HUES6 (cell line): ENCODE data around the gene CNN2.
A peak's percentile ranks its signal among the peaks of the same experiment; 100 is the strongest.
"Not testable (repeated sequence)": the region's sequence is repeated elsewhere in the genome, so short reads cannot be mapped to it uniquely, and the experiment has no call there.

Experiments
- H3K27ac ChIP-seq: 2 replicates; pipeline ENCODE4 v1.7.0; 2013; ENCODE audit warnings: low read depth, mild to moderate bottlenecking, low read length, inconsistent platforms
- H3K27me3 ChIP-seq: 2 replicates; pipeline ENCODE4 v1.6.1; 2013; ENCODE audit warnings: low read length; ENCODE audit not compliant: control insufficient read depth, insufficient read depth
- H3K36me3 ChIP-seq: 2 replicates; pipeline ENCODE4 v1.6.1; 2013; ENCODE audit warnings: low read length; ENCODE audit not compliant: control insufficient read depth, insufficient read depth
- H3K4me1 ChIP-seq: 2 replicates; pipeline ENCODE4 v1.6.1; 2013; ENCODE audit warnings: low read length; ENCODE audit not compliant: control insufficient read depth, insufficient read depth
- H3K4me3 ChIP-seq: 2 replicates; pipeline ENCODE4 v1.5.1; 2013; ENCODE audit warnings: low read depth, low read length
- H3K9ac ChIP-seq: one replicate; pipeline ENCODE4 v1.6.1; 2013; ENCODE audit warnings: mild to moderate bottlenecking, low read length
- H3K9me3 ChIP-seq: 2 replicates; pipeline ENCODE4 v1.6.1; 2013; ENCODE audit warnings: low read depth, low read length; ENCODE audit not compliant: control insufficient read depth, insufficient read depth

CNN2 gene

DNA sequence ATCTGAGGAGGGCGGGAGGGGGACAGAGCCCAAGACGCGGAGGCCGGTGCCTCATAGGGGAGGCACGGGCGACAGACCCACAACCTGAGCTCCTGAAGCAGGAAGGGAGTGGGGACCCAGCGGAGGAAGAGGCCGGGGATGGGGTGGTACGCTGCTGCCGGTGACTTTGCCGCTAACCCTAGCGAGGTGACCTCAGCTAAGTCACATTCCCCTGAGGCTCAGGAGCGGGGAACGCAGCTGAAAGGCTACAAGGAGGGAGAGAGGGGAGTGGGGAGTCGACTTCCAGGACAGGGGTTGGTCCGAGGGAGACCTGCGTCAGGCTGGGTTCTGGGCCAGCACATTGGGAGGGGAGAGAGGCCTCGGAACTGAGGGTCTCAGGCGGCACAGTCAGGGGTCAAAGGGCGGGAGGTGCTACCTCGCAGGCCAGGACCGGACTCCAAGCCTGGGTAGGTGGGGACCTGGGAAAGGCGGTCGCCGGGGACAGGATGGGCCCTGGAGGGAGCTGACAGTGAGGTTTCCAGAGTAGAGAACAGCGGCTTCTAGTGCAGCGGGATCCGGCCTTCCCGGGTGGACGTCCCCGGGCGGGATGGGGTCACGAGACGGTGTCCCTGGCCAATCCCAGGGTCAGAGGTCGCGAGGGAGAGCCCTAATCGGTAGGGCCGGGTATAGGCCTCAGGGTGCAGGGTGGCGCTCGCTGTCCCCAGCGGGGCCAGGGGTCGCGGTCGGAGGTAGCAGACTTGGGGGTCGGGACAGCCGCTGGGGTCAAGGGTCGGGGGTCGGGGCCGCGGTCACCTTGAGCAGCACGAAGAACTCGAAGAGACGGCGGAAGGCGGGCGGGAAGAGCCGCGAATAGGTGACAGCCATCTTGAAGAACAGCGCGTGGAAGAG lies 6.2 kb upstream of the CNN2 start:
- Histone ChIP-seq H3K4me3 (peak overlapping the region; percentile 95), H3K4me1 (peaks cover 40% of the 10 kb centered on the region), H3K9me3 (no peaks in the 10 kb centered on the region), H3K36me3 (no peaks in the 10 kb centered on the region), H3K27ac (peak overlapping the region; percentile 73), H3K27me3 (no peaks in the 10 kb centered on the region), H3K9ac (peak overlapping the region; percentile 91)

DNA sequence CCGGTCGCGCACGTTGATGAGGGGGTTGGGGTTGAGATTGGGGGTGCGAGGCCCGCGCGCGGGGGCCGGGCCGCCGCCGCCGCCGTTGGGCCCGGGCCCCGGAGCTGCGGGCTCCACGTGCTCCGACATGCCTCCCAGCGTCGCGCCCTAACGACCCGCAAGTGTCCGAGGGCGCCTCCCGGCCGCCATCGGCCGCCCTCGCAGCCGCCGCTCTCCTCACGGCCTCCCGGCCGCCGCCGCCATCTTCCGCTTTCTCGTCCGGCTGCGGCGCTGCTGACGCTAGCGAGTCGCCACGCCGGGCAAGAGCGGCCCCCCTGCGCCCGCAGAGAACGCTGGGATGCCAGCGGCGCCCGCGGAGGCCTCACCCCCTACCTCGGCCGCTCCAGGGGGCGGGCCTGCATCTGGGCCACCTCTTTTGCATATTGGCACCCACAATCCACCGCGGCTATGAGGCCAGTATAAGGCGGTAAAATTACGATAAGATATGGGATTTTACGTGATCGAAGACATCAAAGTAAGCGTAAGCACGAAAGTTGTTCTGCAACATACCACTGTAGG lies 5.5 kb upstream of the CNN2 start, which contains the start of gene TMEM259:
TSS of gene TMEM259 (minus strand) at position 256 of the 558 bp plus-strand sequence. CDS start at position 129, 127 bp downstream.
- Histone ChIP-seq H3K9me3 (no peaks in the 10 kb centered on the region), H3K36me3 (no peaks in the 10 kb centered on the region), H3K27ac (peak within 1 kb of the TSS; percentile 98), H3K27me3 (no peaks in the 10 kb centered on the region), H3K4me3 (peak within 1 kb of the TSS; percentile 95), H3K4me1 (peaks cover 37% of the 10 kb centered on the region), H3K9ac (peak within 1 kb of the TSS; percentile 91)

DNA sequence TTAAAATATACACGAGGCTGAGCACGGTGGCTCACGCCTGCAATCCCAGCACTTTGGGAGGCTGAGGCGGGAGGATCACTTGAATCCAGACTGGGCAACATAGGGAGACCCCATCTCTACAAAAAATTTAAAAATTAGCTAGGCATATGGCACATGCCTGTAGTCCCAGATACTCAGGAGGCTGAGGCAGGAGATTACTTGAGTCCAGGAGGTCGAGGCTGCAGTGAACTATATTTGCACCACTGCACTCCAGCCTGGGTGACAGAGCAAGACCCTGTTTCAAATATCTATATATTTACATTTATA lies 2.6 kb upstream of the CNN2 start:
- not testable (repeated sequence) for H3K27ac ChIP-seq, H3K9me3 ChIP-seq, H3K4me3 ChIP-seq, H3K9ac ChIP-seq, H3K27me3 ChIP-seq, H3K36me3 ChIP-seq
- peaks cover 13% of the 10 kb centered on the region for H3K4me1 ChIP-seq

DNA sequence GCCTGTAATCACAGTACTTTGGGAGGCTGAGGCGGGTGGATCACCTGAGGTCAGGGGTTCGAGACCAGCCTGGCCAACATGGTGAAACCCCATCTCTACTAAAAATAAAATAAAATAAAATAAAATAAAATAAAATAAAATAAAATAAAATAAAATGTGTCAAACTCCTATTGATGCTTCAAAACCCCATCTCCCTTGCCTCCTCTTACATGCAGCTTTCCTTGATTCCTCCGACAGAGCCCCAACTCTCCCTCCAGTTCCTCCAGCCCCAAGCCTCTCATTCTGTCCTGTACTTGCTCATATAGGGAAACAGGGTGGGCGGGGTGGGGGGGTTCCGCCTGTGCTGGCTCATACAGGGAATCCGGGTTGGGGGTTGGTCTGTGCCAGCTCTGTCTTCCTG lies 1.3 kb upstream of the CNN2 start:
- H3K4me3 ChIP-seq, H3K4me1 ChIP-seq, H3K36me3 ChIP-seq, H3K9ac ChIP-seq, H3K27ac ChIP-seq, H3K27me3 ChIP-seq, H3K9me3 ChIP-seq: not testable (repeated sequence)

DNA sequence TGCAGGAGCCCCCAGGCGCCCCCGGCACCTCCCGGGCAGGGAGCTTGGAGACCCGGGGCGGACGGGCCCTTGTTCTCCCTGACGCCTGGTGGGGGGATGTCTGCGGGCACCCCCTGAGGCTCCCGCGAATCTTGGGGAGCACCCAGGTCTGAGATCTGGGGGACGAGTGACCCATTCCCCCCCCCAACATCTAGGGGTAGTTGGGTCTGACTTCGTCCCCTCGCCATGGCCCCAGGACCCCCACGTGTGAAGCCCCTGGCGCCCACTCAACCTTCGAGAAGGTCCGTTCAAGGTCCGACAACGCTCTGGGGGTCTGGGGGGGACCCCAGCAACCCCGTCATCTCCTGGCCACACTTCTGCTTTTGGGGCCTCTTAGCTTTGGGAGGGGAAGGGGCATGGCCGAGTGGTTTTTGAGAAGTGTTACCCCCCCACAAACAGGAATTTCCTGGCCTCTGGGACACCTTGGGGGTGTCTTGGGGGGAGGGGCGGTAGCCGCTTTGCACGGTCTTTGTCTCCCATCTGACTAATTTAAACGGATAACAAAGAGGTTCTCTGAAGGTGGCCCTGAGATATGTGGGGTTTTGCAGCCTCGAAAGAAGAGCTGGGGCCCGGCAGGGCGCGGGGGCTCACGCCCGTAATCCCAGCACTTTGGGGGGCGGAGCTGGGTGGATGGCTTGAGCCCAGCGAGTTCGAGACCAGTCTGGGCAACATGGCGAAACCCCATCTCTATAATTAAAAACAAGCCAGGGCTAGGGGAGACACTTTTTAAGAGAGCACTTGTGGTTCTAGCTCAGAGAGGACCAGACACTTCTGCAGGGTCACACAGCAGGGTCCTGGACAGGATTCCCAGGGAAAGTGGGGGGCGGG lies 608 bp downstream of the CNN2 start:
- Histone ChIP-seq H3K9me3 (no peaks in the 10 kb centered on the region), H3K9ac (peak overlapping the region; percentile 100), H3K4me1 (peaks cover 3% of the 10 kb centered on the region; the same call in 1 of the 2 replicates), H3K36me3 (peaks cover 19% of the 10 kb centered on the region), H3K4me3 (peak overlapping the region; percentile 99), H3K27ac (peak overlapping the region; percentile 100), H3K27me3 (no peaks in the 10 kb centered on the region)

DNA sequence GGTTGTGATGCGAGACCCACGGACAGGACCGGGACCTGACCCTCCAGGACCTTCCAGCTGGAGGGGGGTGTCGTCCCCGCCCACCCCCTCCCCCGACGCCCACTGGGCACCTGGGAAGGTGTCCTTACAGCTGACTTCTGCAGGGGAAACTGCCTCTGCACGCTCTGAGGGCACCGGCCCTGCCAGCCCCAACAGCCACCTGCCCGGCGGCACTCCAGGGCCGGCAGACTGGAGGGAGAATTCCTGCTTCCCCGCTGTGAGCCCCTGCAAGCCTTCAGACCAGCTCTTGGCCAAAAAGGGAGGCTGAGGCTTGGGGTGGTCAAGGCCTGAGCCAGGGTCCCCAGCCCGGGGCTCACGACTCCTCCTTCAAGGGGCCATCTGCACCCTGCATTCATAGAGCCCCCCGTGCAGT lies 1.2 kb downstream of the CNN2 start:
- Histone ChIP-seq H3K4me1 (peaks cover 3% of the 10 kb centered on the region; the same call in 1 of the 2 replicates), H3K9ac (peak overlapping the region; percentile 100), H3K27me3 (no peaks in the 10 kb centered on the region), H3K4me3 (peak overlapping the region; percentile 99), H3K27ac (peak overlapping the region; percentile 100; the same call in 1 of the 2 replicates), H3K9me3 (no peaks in the 10 kb centered on the region), H3K36me3 (peaks cover 25% of the 10 kb centered on the region)

DNA sequence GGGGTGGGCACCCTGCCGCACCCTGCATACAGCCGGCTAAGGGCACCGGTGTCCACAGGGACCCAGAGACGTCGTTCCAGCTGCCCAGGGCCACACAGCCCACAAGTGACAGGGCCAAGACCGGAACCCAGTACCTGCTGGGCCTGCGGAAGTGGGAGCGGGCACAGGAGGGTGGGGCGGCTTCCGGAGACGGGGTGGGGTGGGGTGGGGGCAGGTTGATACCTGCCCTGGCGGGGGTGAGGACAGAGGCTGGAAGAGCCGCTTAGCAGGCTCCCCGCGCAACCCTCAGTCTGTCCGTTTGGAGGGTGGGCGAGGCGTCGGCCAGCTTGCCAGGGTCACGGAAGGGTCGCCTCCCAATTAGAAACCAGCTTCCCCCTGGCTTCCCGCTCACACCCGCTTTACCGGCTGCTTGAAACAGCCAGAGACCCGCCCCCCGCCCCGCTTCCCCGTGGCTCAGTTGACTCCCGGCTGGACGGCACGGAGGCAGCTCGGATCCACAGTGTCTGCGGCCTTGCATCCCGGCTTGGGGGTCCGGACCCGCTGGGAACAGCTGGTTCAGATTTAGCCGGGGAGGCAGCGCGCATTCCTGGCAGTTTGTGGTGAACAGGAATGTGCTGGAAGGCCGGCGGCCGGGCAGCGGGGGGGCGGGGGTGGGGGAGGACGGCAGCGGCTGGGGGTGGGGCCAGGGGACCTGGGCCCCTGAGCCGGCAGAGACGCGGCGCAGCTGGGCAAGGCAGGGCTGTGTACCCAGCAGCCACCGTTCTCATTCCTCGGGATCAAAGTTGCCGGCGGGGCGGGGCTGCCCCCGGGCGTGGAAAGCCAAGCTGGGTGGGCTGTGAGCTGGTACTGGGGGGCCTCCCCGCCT lies 1.9 kb downstream of the CNN2 start:
- H3K4me1 ChIP-seq: peaks cover 3% of the 10 kb centered on the region; the same call in 1 of the 2 replicates
- H3K27me3 ChIP-seq: no peaks in the 10 kb centered on the region
- H3K9me3 ChIP-seq: no peaks in the 10 kb centered on the region
- H3K27ac ChIP-seq: peak overlapping the region; percentile 100; the same call in 1 of the 2 replicates
- peaks cover 31% of the 10 kb centered on the region for H3K36me3 ChIP-seq
- peak overlapping the region; percentile 99 for H3K4me3 ChIP-seq
- H3K9ac ChIP-seq: peak overlapping the region; percentile 100

DNA sequence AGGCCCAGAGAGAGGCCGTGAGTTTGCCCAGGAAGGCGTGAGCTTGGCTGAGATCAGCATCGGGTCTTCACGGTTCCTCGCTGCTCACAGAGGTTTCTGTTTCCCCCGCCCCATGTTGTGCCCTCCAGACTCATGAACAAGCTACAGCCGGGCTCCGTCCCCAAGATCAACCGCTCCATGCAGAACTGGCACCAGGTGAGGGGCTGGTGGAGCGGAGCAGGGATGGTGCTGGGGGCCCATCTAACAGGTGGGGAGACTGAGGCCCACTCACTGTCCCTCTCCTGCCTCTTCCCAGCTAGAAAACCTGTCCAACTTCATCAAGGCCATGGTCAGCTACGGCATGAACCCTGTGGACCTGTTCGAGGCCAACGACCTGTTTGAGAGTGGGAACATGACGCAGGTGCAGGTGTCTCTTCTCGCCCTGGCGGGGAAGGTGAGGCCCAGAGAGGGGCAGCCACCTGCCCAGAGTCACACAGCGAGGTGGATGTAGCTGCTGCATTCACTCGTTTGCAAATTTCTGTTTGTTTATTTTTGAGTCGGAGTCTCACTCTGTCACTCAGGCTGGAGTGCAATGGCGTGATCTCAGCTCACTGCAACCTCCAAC lies 6.0 kb downstream of the CNN2 start:
- no peaks in the 10 kb centered on the region; the same call in 1 of the 2 replicates for H3K4me1 ChIP-seq
- no peaks in the 10 kb centered on the region for H3K27me3 ChIP-seq
- H3K36me3 ChIP-seq: peaks cover 53% of the 10 kb centered on the region
- H3K9ac ChIP-seq: no peak overlapping the region
- H3K27ac ChIP-seq: no peak overlapping the region
- no peaks in the 10 kb centered on the region for H3K9me3 ChIP-seq
- no peak overlapping the region for H3K4me3 ChIP-seq

DNA sequence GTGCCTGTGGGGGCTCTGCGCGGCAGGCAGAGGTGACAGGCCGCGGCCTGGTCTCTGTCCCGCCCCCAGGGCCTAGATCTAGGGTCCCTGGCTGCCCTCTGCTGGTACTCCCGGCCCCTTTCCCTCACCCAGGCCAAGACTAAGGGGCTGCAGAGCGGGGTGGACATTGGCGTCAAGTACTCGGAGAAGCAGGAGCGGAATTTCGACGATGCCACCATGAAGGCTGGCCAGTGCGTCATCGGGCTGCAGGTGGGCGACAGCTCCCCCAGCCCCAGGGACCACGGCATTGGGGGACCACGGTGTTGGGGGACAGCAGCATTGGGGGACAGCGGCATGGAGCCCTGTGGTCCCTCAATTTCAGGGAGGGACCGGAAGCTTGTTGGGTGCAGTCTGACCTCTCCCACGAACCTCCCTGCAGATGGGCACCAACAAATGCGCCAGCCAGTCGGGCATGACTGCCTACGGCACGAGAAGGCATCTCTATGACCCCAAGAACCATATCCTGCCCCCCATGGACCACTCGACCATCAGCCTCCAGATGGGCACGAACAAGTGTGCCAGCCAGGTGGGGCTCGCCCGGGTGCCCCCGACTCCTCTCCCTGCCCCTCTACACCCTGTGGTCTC lies 9.7 kb downstream of the CNN2 start:
- Histone ChIP-seq H3K27ac (no peak overlapping the region), H3K9ac (no peak overlapping the region), H3K36me3 (peaks cover 55% of the 10 kb centered on the region), H3K9me3 (no peaks in the 10 kb centered on the region), H3K4me1 (0 out of 2 replicates have a peak, but pooled peaks cover 3% of the 10 kb centered on the region), H3K4me3 (no peak overlapping the region), H3K27me3 (no peaks in the 10 kb centered on the region)
